ENCODE measurements around the gene RBBP8. TPM values are rescaled to one million over a fixed set of nuclear protein-coding genes. Genes with fewer than 3 reads are reported as not detected.

Gene RBBP8
- total RNA-seq, 2 donors from 2014 or later, result 9.7 to 10.2 TPM

- Histone ChIP-seq H3K4me1 (ENCODE audit: control insufficient read depth in 1 of 2, low read depth in 2 of 2) (no peaks in the 10 kb centered on the region), H3K36me3 (no peaks in the 10 kb centered on the region), H3K4me3 (no peak overlapping the region), H3K27ac (no peak overlapping the region), H3K9me3 (no peaks in the 10 kb centered on the region), H3K27me3 (replicated peaks; ENCODE audit: insufficient read depth) (no peaks in the 10 kb centered on the region)
- no peak for TF ChIP-seq CTCF (IDR thresholded peaks at IDR 0.05)
- ATAC-seq (ENCODE audit: insufficient number of reproducible peaks, low FRiP score, low read depth) (no peak), DNase-seq (ENCODE audit: low spot score) (no peak)
Observed at GRCh38 chr18:23042133-23042532, 109.0 kb downstream of the RBBP8 start.

DNA sequence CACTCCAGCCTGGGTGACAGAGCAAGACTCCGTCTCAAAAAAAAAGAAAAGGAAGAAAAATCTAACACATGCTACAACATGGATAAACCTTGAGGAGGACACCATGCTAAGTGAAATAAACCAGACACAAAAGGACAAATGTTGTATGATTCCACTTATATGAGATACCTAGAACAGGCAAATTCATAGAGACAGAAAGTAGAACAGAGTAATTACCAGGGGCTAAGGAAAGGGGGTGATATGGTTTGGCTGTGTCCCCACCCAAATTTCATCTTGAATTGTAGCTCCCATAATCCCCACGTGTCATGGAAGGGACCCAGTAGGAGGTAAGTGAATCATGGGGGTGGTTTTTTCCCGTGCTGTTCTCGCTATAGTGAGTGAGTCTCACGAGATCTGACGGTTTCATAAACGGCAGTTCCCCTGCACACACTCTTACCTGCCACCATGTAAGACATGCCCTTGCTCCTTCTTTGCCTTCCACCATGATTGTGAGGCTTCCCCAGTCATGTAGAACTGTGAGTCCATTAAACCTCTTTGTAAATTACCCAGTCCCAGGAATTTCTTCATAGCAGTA lies 110.8 kb downstream of the RBBP8 start:
- H3K36me3 ChIP-seq, result no peaks in the 10 kb centered on the region
- no peak overlapping the region for H3K4me3 ChIP-seq
- H3K9me3 ChIP-seq, result no peaks in the 10 kb centered on the region
- no peak for ATAC-seq (ENCODE audit: insufficient number of reproducible peaks, low FRiP score, low read depth)
- H3K27ac ChIP-seq, result no peak overlapping the region
- DNase-seq (ENCODE audit: low spot score), result no peak
- no peaks in the 10 kb centered on the region for H3K27me3 ChIP-seq (replicated peaks; ENCODE audit: insufficient read depth)
- no peaks in the 10 kb centered on the region for H3K4me1 ChIP-seq (ENCODE audit: control insufficient read depth in 1 of 2, low read depth in 2 of 2)
- TF ChIP-seq CTCF (IDR thresholded peaks at IDR 0.05), result no peak

GRCh38 chr18:23049698-23050373 lies 116.7 kb downstream of the RBBP8 start:
- ATAC-seq (ENCODE audit: insufficient number of reproducible peaks, low FRiP score, low read depth), result no peak
- Histone ChIP-seq H3K36me3 (no peaks in the 10 kb centered on the region), H3K27ac (no peak overlapping the region), H3K4me1 (ENCODE audit: control insufficient read depth in 1 of 2, low read depth in 2 of 2) (peaks cover 9 to 11% of the 10 kb centered on the region in 2 donors), H3K9me3 (no peaks in the 10 kb centered on the region), H3K27me3 (replicated peaks; ENCODE audit: insufficient read depth) (no peaks in the 10 kb centered on the region), H3K4me3 (no peak overlapping the region)
- TF ChIP-seq CTCF (IDR thresholded peaks at IDR 0.05), result no peak
- no peak for DNase-seq (ENCODE audit: low spot score)

DNA sequence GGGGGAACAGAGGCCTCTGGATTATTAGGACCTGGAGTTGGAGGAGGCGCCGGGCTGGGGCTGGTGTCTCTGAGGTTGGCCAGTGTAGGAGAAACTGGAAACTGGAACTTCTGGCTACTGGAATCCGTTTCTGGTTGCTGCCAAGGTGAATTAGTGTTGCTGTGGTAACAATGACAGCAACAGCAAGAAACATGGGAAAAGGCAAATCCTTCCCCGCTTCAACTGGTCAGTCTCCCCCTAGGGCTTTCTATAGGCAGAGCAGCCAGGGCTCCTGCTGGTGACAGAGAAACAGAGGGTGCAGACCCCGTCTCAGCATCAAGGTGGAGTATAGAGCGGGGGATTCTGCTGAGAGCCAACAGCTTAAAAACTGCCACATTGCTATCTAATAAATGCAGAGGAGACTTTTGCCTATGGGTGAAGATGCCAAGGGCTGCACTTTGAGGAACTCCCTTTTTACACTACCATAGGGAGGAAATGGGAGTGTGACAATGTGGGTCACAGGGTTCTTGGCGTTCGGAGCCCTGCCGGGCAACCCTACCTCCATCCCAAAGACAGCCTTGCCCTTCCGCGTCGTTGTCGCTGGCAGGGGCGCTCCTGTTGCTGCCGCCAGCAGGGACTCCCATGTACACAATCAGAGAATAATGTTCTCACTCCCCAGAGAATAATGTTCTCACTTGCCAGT lies 120.8 kb downstream of the RBBP8 start:
- Histone ChIP-seq H3K4me3 (no peak overlapping the region), H3K36me3 (no peaks in the 10 kb centered on the region), H3K27me3 (replicated peaks; ENCODE audit: insufficient read depth) (no peaks in the 10 kb centered on the region), H3K27ac (no peak overlapping the region), H3K4me1 (ENCODE audit: control insufficient read depth in 1 of 2, low read depth in 2 of 2) (peaks cover 9 to 11% of the 10 kb centered on the region in 2 donors), H3K9me3 (no peaks in the 10 kb centered on the region)
- DNase-seq (ENCODE audit: low spot score), result no peak
- ATAC-seq (ENCODE audit: insufficient number of reproducible peaks, low FRiP score, low read depth), result peak; percentile 78
- TF ChIP-seq CTCF (IDR thresholded peaks at IDR 0.05), result no peak

GRCh38 chr18:23054553-23054952 lies 121.4 kb downstream of the RBBP8 start:
- no peaks in the 10 kb centered on the region for H3K27me3 ChIP-seq (replicated peaks; ENCODE audit: insufficient read depth)
- H3K9me3 ChIP-seq, result no peaks in the 10 kb centered on the region
- DNase-seq (ENCODE audit: low spot score), result no peak
- peaks cover 9 to 11% of the 10 kb centered on the region in 2 donors for H3K4me1 ChIP-seq (ENCODE audit: control insufficient read depth in 1 of 2, low read depth in 2 of 2)
- no peak for TF ChIP-seq CTCF (IDR thresholded peaks at IDR 0.05)
- H3K4me3 ChIP-seq, result no peak overlapping the region
- no peaks in the 10 kb centered on the region for H3K36me3 ChIP-seq
- H3K27ac ChIP-seq, result no peak overlapping the region
- ATAC-seq (ENCODE audit: insufficient number of reproducible peaks, low FRiP score, low read depth), result no peak
